K562 (cell line): ENCODE results near the gene ILK. TPM values are rescaled to one million over a fixed set of nuclear protein-coding genes. Genes with fewer than 3 reads are reported as not detected.

Experiments used
- ATAC-seq: fragments of 200-7000 bp; cut with Tn5 transposase; 3 replicates; pipeline ENCODE4 v1.9.1; 2020; ENCODE audit warnings: moderate library complexity
- BruUV-seq: library from RNA; stranded (reverse); fragments of 400-500 nt; replicated peaks from 2 replicates; lab custom pipeline; 2021; lab: Mats Ljungman, UMichigan
- CTCF ChIA-PET: fragments of 300-600 bp; formaldehyde crosslinking; extraction: SDS; loops from one replicate; lab custom pipeline; 2021; ENCODE audit warnings: low intra/inter-chr PET ratio; lab: Yijun Ruan, JAX
- POLR2A ChIA-PET: fragments of 300-600, 350-650 bp; sonication (Branson Sonifier 250); formaldehyde crosslinking; extraction: SDS; loops from one replicate; lab custom pipeline; 2021; ENCODE audit warnings: antibody characterized with exemption, inconsistent platforms; lab: Yijun Ruan, JAX
- DNase-seq, 4 experiments: peaks; one replicate each; pipeline versions ENCODE4 v3.0.0 to v3.0.0-alpha.2; 2011 to 2018; ENCODE audit warnings: low spot score in 3 of 4, mixed read lengths in 3 of 4; ENCODE audit errors: extremely low read depth in 1 of 4
- FAIRE-seq: peaks from 2 replicates; lab custom pipeline; 2011; peaks lifted over from hg19 to GRCh38; lab: Jason Lieb, UNC
- H2AFZ ChIP-seq: 2 replicates; pipeline ENCODE4 v1.6.0; 2011; ENCODE audit warnings: low read depth, low read length, control low read depth, inconsistent platforms
- H3K27ac ChIP-seq: fragments of 200-600 bp; 3 replicates; pipeline ENCODE4 v1.8.0; 2011; ENCODE audit warnings: low read depth, mild to moderate bottlenecking, control low read depth, inconsistent platforms, low read length, moderate library complexity, mixed read lengths; ENCODE audit errors: extremely low read depth
- H3K27me3 ChIP-seq, 2 experiments: fragments of 300-600 bp in 1 of 2; 2 replicates in 1 of 2; 3 replicates in 1 of 2; pipeline versions ENCODE4 v1.6.0 to v1.8.0; 2011; ENCODE audit warnings: inconsistent platforms in 2 of 2, low read length in 2 of 2, mild to moderate bottlenecking in 1 of 2, mixed read lengths in 1 of 2, moderate library complexity in 1 of 2; ENCODE audit not compliant: control insufficient read depth in 2 of 2, insufficient read depth in 2 of 2
- H3K36me3 ChIP-seq: fragments of 300-600 bp; 3 replicates; pipeline ENCODE4 v1.8.0; 2011; ENCODE audit warnings: mild to moderate bottlenecking, low read length, inconsistent platforms; ENCODE audit not compliant: control insufficient read depth, insufficient read depth
- H3K4me1 ChIP-seq, 2 experiments: fragments of 200-600 bp in 1 of 2; replicated peaks in 1 of 2; 2 replicates in 1 of 2; 3 replicates in 1 of 2; pipeline versions ENCODE4 v1.5.1 to v1.8.0; 2011; ENCODE audit warnings: inconsistent platforms in 2 of 2, low read length in 2 of 2, mild to moderate bottlenecking in 1 of 2, mixed read lengths in 1 of 2, moderate library complexity in 1 of 2; ENCODE audit not compliant: control insufficient read depth in 2 of 2, insufficient read depth in 2 of 2
- H3K4me2 ChIP-seq: 2 replicates; pipeline ENCODE4 v1.6.1; 2011; ENCODE audit warnings: low read length, control low read depth, inconsistent platforms, mixed read lengths; ENCODE audit not compliant: insufficient read depth
- H3K4me3 ChIP-seq: fragments of 200-600 bp; sonication (generic), shearing (Covaris generic); 2 replicates; pipeline ENCODE4 v1.5.1; 2016; ENCODE audit warnings: control low read depth, inconsistent platforms
- H3K79me2 ChIP-seq: fragments of 200-600 bp; 3 replicates; pipeline ENCODE4 v1.8.0; 2011; ENCODE audit warnings: low read length, inconsistent platforms; ENCODE audit not compliant: control insufficient read depth, insufficient read depth
- H3K9ac ChIP-seq, 2 experiments: 2 replicates each; pipeline versions ENCODE4 v1.6.0 to v1.6.1; 2011; ENCODE audit warnings: low read depth in 2 of 2, low read length in 2 of 2, control low read depth in 1 of 2, inconsistent platforms in 1 of 2, mild to moderate bottlenecking in 1 of 2, mixed read lengths in 1 of 2; ENCODE audit not compliant: insufficient read depth in 1 of 2
- H3K9me1 ChIP-seq: one replicate; pipeline ENCODE4 v1.6.0; 2011; ENCODE audit warnings: inconsistent platforms, mild to moderate bottlenecking, low read length, moderate library complexity; ENCODE audit not compliant: control insufficient read depth, insufficient read depth
- H3K9me3 ChIP-seq: replicated peaks from 2 replicates; pipeline ENCODE4 v1.5.1; 2011; ENCODE audit warnings: low read depth, low read length, inconsistent platforms; ENCODE audit not compliant: control insufficient read depth, insufficient read depth
- H4K20me1 ChIP-seq: replicated peaks from 2 replicates; pipeline ENCODE4 v1.6.1; 2011; ENCODE audit warnings: low read length, inconsistent platforms, mixed read lengths; ENCODE audit not compliant: control insufficient read depth, insufficient read depth
- BHLHE40 ChIP-seq: IDR thresholded peaks from 2 replicates; pipeline ENCODE4 v1.6.1; 2011; ENCODE audit warnings: low read length, improper control_type of control experiment
- EGR1 ChIP-seq: fragments of 450-650 bp; conservative IDR thresholded peaks from 2 replicates; pipeline ENCODE4 v1.6.1; 2017; ENCODE audit warnings: mild to moderate bottlenecking
- KAT8 ChIP-seq: fragments of 450-650 bp; IDR thresholded peaks from 2 replicates; pipeline ENCODE4 v1.6.1; 2016; ENCODE audit warnings: low read depth, mild to moderate bottlenecking
- SRF ChIP-seq, 2 experiments: fragments of 250-450, 450-650 bp in 1 of 2; sonication (Bioruptor Pico) in 1 of 2; sonication (generic) in 1 of 2; formaldehyde crosslinking; IDR thresholded peaks; 2 replicates each; pipeline versions ENCODE4 v1.5.0 to v1.5.1; 2020 to 2022; ENCODE audit warnings: mild to moderate bottlenecking in 1 of 2, missing genetic modification reagents in 1 of 2
- ZNF23 ChIP-seq: fragments of 250-450 bp; sonication (Bioruptor Pico); IDR thresholded peaks from 2 replicates; pipeline ENCODE4 v1.4.0; 2020; ENCODE audit warnings: mild to moderate bottlenecking
- ZNF717 ChIP-seq: fragments of 250-450 bp; sonication (Bioruptor Pico); IDR thresholded peaks from 2 replicates; pipeline ENCODE4 v1.5.0; 2021
- WGBS: fragments of 100-300 bp; shearing (Covaris generic); methylation state at CpG from one replicate; pipeline ENCODE4 v1.1.6; 2016; ENCODE audit warnings: low coverage, mixed read lengths; ENCODE audit not compliant: insufficient coverage; ENCODE audit errors: missing lambda C conversion rate; 5-methylcytosine and 5-hydroxymethylcytosine counted together
- in situ Hi-C: fragments of 300-500 bp; cut with MboI; formaldehyde crosslinking; loops from 4 replicates; pipeline ENCODE4 v1.15.0; 2018; ENCODE audit warnings: inconsistent platforms, mixed read lengths
- intact Hi-C: fragments of 100-400 bp; cut with micrococcal nuclease; formaldehyde crosslinking; loops from 2 replicates; pipeline ENCODE4 v1.14.2; 2022
- polyA plus RNA-seq, 8 experiments: library from polyadenylated mRNA; depleted of rRNA in 4 of 8; stranded (reverse) in 5 of 8; unstranded in 3 of 8; fragments of >200 nt; fragmentation: Nextera tagmentation in 2 of 8; fragmentation: Illumina TruSeq in 1 of 8; extraction: Ambion mirVana in 2 of 8; extraction: Trizol in 1 of 8; gene quantifications; 2 replicates each; pipeline versions ENCODE4 v1.2.1 to v1.2.3, GENCODE V29; 2011 to 2014; ENCODE audit warnings: inconsistent platforms in 1 of 8, missing spikeins in 1 of 8
- total RNA-seq, 7 experiments: library from RNA; depleted of rRNA in 6 of 7; stranded (reverse); fragments of >200 nt in 6 of 7; fragmentation: Illumina TruSeq in 2 of 7; extraction: Trizol in 2 of 7; gene quantifications; 2 replicates each; pipeline versions ENCODE4 v1.2.1 to v1.2.3, GENCODE V29; 2011 to 2021; ENCODE audit warnings: low replicate concordance in 1 of 7

The ILK gene
- total and polyA plus RNA-seq, 9 of the 15 experiments (the other 6 are each of a cell fraction or from before 2014, with no cell fraction given): 43.3 to 95.9 (median 58.9) TPM

- WGBS: 45% methylated on average over 3 of the region's 3 CpGs
- no peak overlapping the region for H3K9ac ChIP-seq
- ChIA-PET POLR2A (interaction anchor here (1.0 to 2.9 kb wide), 3 partner anchors 9 to 15 kb away, joined by 3 to 12 read pairs (median 6); no protein-coding TSS in a partner anchor), CTCF (no interaction called here)
- peaks cover 30 to 41% of the 10 kb centered on the region in 2 experiments for H3K4me1 ChIP-seq
- no peak for TF ChIP-seq ZNF717 (CRISPR knock-in tag)
- TF ChIP-seq KAT8: no peak
- peak; percentile 45 for TF ChIP-seq EGR1
- no peak for ATAC-seq
- H3K36me3 ChIP-seq: no peaks in the 10 kb centered on the region
- no peak overlapping the region for H2AFZ ChIP-seq
- no peak overlapping the region for H3K4me3 ChIP-seq
- no peaks in the 10 kb centered on the region for H4K20me1 ChIP-seq
- intact Hi-C loops (loop anchor here (10.0 kb wide), 1 partner anchor 262 kb away; no protein-coding TSS in a partner anchor), in situ Hi-C loops (no loop called here)
- FAIRE-seq: no peak
- H3K27me3 ChIP-seq: no peaks in the 10 kb centered on the region
- no peaks in the 10 kb centered on the region for H3K9me1 ChIP-seq
- H3K4me2 ChIP-seq: no peak overlapping the region
- H3K9me3 ChIP-seq: no peaks in the 10 kb centered on the region
- DNase-seq: no peak
- H3K79me2 ChIP-seq: no peaks in the 10 kb centered on the region
- BruUV-seq: no TSS peak
- no peak overlapping the region for H3K27ac ChIP-seq
Measured at GRCh38 chr11:6636480-6636879, 32.9 kb downstream of the ILK start.

DNA sequence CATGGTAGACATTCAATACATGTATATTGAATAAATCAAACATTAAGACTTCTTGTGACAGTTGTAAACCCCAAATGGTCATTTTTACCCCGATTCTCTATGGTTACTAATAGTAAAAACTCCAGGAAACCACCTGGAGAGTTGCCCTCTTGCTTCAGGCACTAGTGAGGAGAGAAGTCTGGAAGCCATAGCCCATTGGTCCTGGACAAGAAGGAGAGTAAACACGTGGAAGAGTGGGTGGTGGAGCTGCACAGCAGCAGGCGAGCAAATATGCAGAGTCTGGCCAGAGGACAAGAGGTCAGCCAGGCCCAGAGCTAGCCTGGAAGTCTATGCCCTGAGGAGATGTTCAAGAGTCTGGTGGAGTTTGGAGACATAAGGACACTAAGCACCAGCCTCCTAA, 34.3 kb downstream of the ILK start:
- intact Hi-C loops: loop anchor here (1.0 to 10.0 kb wide), 4 partner anchors 19 to 263 kb away; partner anchors contain the start of gene TPP1
- BruUV-seq: no TSS peak
- FAIRE-seq (no peak), DNase-seq (peak in 1 of 4 experiments; percentile 37), ATAC-seq (no peak; the same call in 2 of the 3 replicates)
- Histone ChIP-seq H3K36me3 (no peaks in the 10 kb centered on the region), H3K9ac (no peak overlapping the region), H3K9me3 (no peaks in the 10 kb centered on the region), H3K4me2 (no peak overlapping the region), H4K20me1 (no peaks in the 10 kb centered on the region), H3K9me1 (no peaks in the 10 kb centered on the region), H3K27me3 (no peaks in the 10 kb centered on the region), H2AFZ (peak overlapping the region; percentile 36), H3K79me2 (no peaks in the 10 kb centered on the region), H3K4me3 (no peak overlapping the region), H3K4me1 (peaks cover 30 to 38% of the 10 kb centered on the region in 2 experiments), H3K27ac (no peak overlapping the region)
- ChIA-PET POLR2A (interaction anchor here (0.7 to 2.9 kb wide), 2 partner anchors 11 to 72 kb away, joined by 3 to 12 read pairs; no protein-coding TSS in a partner anchor), CTCF (no interaction called here)
- in situ Hi-C loops: no loop called here
- no peak for TF ChIP-seq SRF (CRISPR knock-in tag; IDR thresholded peaks at IDR 0.05)
- no peak for TF ChIP-seq ZNF23
- 0 out of 2 replicates have a peak, but pooled peaks have one; percentile 40 for TF ChIP-seq EGR1
- no peak for TF ChIP-seq BHLHE40
- 9% methylated on average over 3 of the region's 3 CpGs for WGBS
